ENCODE measurements around the gene PRPF40A. TPM values are rescaled to one million over a fixed set of nuclear protein-coding genes. Genes with fewer than 3 reads are reported as not detected.

The PRPF40A gene
- total RNA-seq, 5 donors from 2014 or later (not counting 1 experiment from before 2014, with no cell fraction given), result 101 to 124 (median 106) TPM

GRCh38 chr2:152624805-152625204, 92.5 kb downstream of the PRPF40A start:
- ChIA-PET CTCF (interaction anchor here (0.6 to 1.4 kb wide), 3 partner anchors 26 to 484 kb away, joined by 3 read pairs; no protein-coding TSS in a partner anchor), POLR2A (no interaction called here)
- H3K4me1 Mint-ChIP-seq, result peaks cover 0 to 10% (median 5%) of the 10 kb centered on the region in 3 donors
- no peak overlapping the region for H3K27ac ChIP-seq (ENCODE audit: low read length)
- H3K27me3 Mint-ChIP-seq, result peaks cover 7 to 15% of the 10 kb centered on the region in 2 donors
- WGBS (ENCODE audit: insufficient coverage), result 100% methylated on average over 1 of the region's 3 CpGs
- ATAC-seq (replicated peaks in 1 of 4), result no peak
- no peaks in the 10 kb centered on the region for H3K36me3 ChIP-seq (ENCODE audit: control insufficient read depth in 2 of 2, extremely low read depth in 1 of 2, insufficient read depth in 1 of 2, low read length in 1 of 2)
- no peaks in the 10 kb centered on the region for H3K9me3 Mint-ChIP-seq
- peaks cover 0 to 5% of the 10 kb centered on the region in 2 experiments for H3K27me3 ChIP-seq (replicated peaks in 1 of 2; ENCODE audit: control insufficient read depth in 2 of 2, extremely low read depth in 1 of 2, insufficient read depth in 2 of 2, low read length in 1 of 2)
- no peak for DNase-seq
- H3K36me3 Mint-ChIP-seq, result no peaks in the 10 kb centered on the region
- H3K4me1 ChIP-seq (ENCODE audit: control insufficient read depth in 1 of 2, extremely low read depth in 1 of 2, insufficient read depth in 2 of 2, low read length in 2 of 2), result peaks cover 0 to 5% of the 10 kb centered on the region in 2 experiments
- no peak overlapping the region for H3K27ac Mint-ChIP-seq
- no peak overlapping the region for H3K4me3 Mint-ChIP-seq
- H3K4me3 ChIP-seq (ENCODE audit: control insufficient read depth in 1 of 2, extremely low read depth in 1 of 2, low read length in 1 of 2), result no peak overlapping the region
- no peaks in the 10 kb centered on the region for H3K9me3 ChIP-seq

GRCh38 chr2:152623775-152624174, 93.5 kb downstream of the PRPF40A start:
- CTCF ChIA-PET, result no interaction called here
- Histone ChIP-seq H3K9me3 (no peaks in the 10 kb centered on the region), H3K27me3 (replicated peaks in 1 of 2; ENCODE audit: control insufficient read depth in 2 of 2, extremely low read depth in 1 of 2, insufficient read depth in 2 of 2, low read length in 1 of 2) (peaks cover 0 to 5% of the 10 kb centered on the region in 2 experiments), H3K4me3 (ENCODE audit: control insufficient read depth in 1 of 2, extremely low read depth in 1 of 2, low read length in 1 of 2) (no peak overlapping the region), H3K36me3 (ENCODE audit: control insufficient read depth in 2 of 2, extremely low read depth in 1 of 2, insufficient read depth in 1 of 2, low read length in 1 of 2) (no peaks in the 10 kb centered on the region), H3K27ac (ENCODE audit: low read length) (no peak overlapping the region), H3K4me1 (ENCODE audit: control insufficient read depth in 1 of 2, extremely low read depth in 1 of 2, insufficient read depth in 2 of 2, low read length in 2 of 2) (no peaks in the 10 kb centered on the region)
- Mint-ChIP-seq H3K4me1 (no peaks in the 10 kb centered on the region), H3K27me3 (peaks cover 7 to 15% of the 10 kb centered on the region in 2 donors), H3K9me3 (no peaks in the 10 kb centered on the region), H3K27ac (no peak overlapping the region), H3K36me3 (no peaks in the 10 kb centered on the region), H3K4me3 (no peak overlapping the region)
- DNase-seq (no peak), ATAC-seq (replicated peaks in 1 of 4) (no peak)
- WGBS (ENCODE audit: insufficient coverage), result no CpG with 5 or more reads among the region's 2 CpGs
- POLR2A ChIA-PET, result no interaction called here

- WGBS (ENCODE audit: insufficient coverage), result 97% methylated on average over 6 of the region's 13 CpGs
- Mint-ChIP-seq H3K9me3 (no peaks in the 10 kb centered on the region), H3K27me3 (peaks cover 7 to 15% of the 10 kb centered on the region in 2 donors), H3K36me3 (no peaks in the 10 kb centered on the region), H3K4me3 (no peak overlapping the region), H3K27ac (no peak overlapping the region), H3K4me1 (no peaks in the 10 kb centered on the region)
- CTCF ChIA-PET, result no interaction called here
- POLR2A ChIA-PET, result no interaction called here
- no peak for DNase-seq
- H3K27ac ChIP-seq (ENCODE audit: low read length), result no peak overlapping the region
- H3K4me1 ChIP-seq (ENCODE audit: control insufficient read depth in 1 of 2, extremely low read depth in 1 of 2, insufficient read depth in 2 of 2, low read length in 2 of 2), result no peaks in the 10 kb centered on the region
- no peaks in the 10 kb centered on the region for H3K36me3 ChIP-seq (ENCODE audit: control insufficient read depth in 2 of 2, extremely low read depth in 1 of 2, insufficient read depth in 1 of 2, low read length in 1 of 2)
- no peak for ATAC-seq (replicated peaks in 1 of 4)
- no peak overlapping the region for H3K4me3 ChIP-seq (ENCODE audit: control insufficient read depth in 1 of 2, extremely low read depth in 1 of 2, low read length in 1 of 2)
- H3K9me3 ChIP-seq, result no peaks in the 10 kb centered on the region
- peaks cover 0 to 5% of the 10 kb centered on the region in 2 experiments for H3K27me3 ChIP-seq (replicated peaks in 1 of 2; ENCODE audit: control insufficient read depth in 2 of 2, extremely low read depth in 1 of 2, insufficient read depth in 2 of 2, low read length in 1 of 2)
Measured at GRCh38 chr2:152623076-152623740, 94.1 kb downstream of the PRPF40A start.

GRCh38 chr2:152622219-152622618, 95.0 kb downstream of the PRPF40A start:
- H3K27ac Mint-ChIP-seq, result no peak overlapping the region

GRCh38 chr2:152620985-152621384, 96.3 kb downstream of the PRPF40A start:
- Histone ChIP-seq H3K27ac (ENCODE audit: low read length) (no peak overlapping the region), H3K4me1 (ENCODE audit: control insufficient read depth in 1 of 2, extremely low read depth in 1 of 2, insufficient read depth in 2 of 2, low read length in 2 of 2) (no peaks in the 10 kb centered on the region), H3K4me3 (ENCODE audit: control insufficient read depth in 1 of 2, extremely low read depth in 1 of 2, low read length in 1 of 2) (no peak overlapping the region), H3K27me3 (replicated peaks in 1 of 2; ENCODE audit: control insufficient read depth in 2 of 2, extremely low read depth in 1 of 2, insufficient read depth in 2 of 2, low read length in 1 of 2) (peaks cover 0 to 5% of the 10 kb centered on the region in 2 experiments), H3K36me3 (ENCODE audit: control insufficient read depth in 2 of 2, extremely low read depth in 1 of 2, insufficient read depth in 1 of 2, low read length in 1 of 2) (no peaks in the 10 kb centered on the region), H3K9me3 (no peaks in the 10 kb centered on the region)
- CTCF ChIA-PET, result interaction anchor here (0.6 to 1.6 kb wide), 2 partner anchors 15 to 51 kb away, joined by 3 read pairs; no protein-coding TSS in a partner anchor
- H3K27me3 Mint-ChIP-seq, result peaks cover 7 to 15% of the 10 kb centered on the region in 2 donors
- POLR2A ChIA-PET, result interaction anchor here in 1 of 2 donors (0.6 kb wide), 1 partner anchor 14 kb away, joined by 14 read pairs; no protein-coding TSS in a partner anchor
- H3K9me3 Mint-ChIP-seq, result no peaks in the 10 kb centered on the region
- no peaks in the 10 kb centered on the region for H3K4me1 Mint-ChIP-seq
- WGBS (ENCODE audit: insufficient coverage), result 44% methylated on average over 2 of the region's 9 CpGs
- H3K27ac Mint-ChIP-seq, result no peak overlapping the region
- no peaks in the 10 kb centered on the region for H3K36me3 Mint-ChIP-seq
- no peak overlapping the region for H3K4me3 Mint-ChIP-seq
- ATAC-seq (replicated peaks in 1 of 4) (no peak), DNase-seq (no peak)

More at GRCh38 chr2:152622219-152622618, 95.0 kb downstream of the PRPF40A start:
- no peaks in the 10 kb centered on the region for H3K4me1 ChIP-seq (ENCODE audit: control insufficient read depth in 1 of 2, extremely low read depth in 1 of 2, insufficient read depth in 2 of 2, low read length in 2 of 2)
- DNase-seq (no peak), ATAC-seq (replicated peaks in 1 of 4) (no peak)
- Mint-ChIP-seq H3K36me3 (no peaks in the 10 kb centered on the region), H3K4me1 (no peaks in the 10 kb centered on the region), H3K4me3 (no peak overlapping the region), H3K27me3 (peaks cover 7 to 15% of the 10 kb centered on the region in 2 donors), H3K9me3 (no peaks in the 10 kb centered on the region)
- H3K9me3 ChIP-seq, result no peaks in the 10 kb centered on the region
- CTCF ChIA-PET, result interaction anchor here in 1 of 2 donors (0.6 kb wide), 1 partner anchor 16 kb away, joined by 3 read pairs; no protein-coding TSS in a partner anchor
- H3K27me3 ChIP-seq (replicated peaks in 1 of 2; ENCODE audit: control insufficient read depth in 2 of 2, extremely low read depth in 1 of 2, insufficient read depth in 2 of 2, low read length in 1 of 2), result peaks cover 0 to 5% of the 10 kb centered on the region in 2 experiments
- H3K36me3 ChIP-seq (ENCODE audit: control insufficient read depth in 2 of 2, extremely low read depth in 1 of 2, insufficient read depth in 1 of 2, low read length in 1 of 2), result no peaks in the 10 kb centered on the region
- no peak overlapping the region for H3K4me3 ChIP-seq (ENCODE audit: control insufficient read depth in 1 of 2, extremely low read depth in 1 of 2, low read length in 1 of 2)
- POLR2A ChIA-PET, result no interaction called here
- no peak overlapping the region for H3K27ac ChIP-seq (ENCODE audit: low read length)
- no CpG with 5 or more reads among the region's 3 CpGs for WGBS (ENCODE audit: insufficient coverage)

- Mint-ChIP-seq H3K36me3 (no peaks in the 10 kb centered on the region), H3K27me3 (peaks cover 3 to 15% of the 10 kb centered on the region in 2 donors), H3K4me3 (no peak overlapping the region), H3K9me3 (no peaks in the 10 kb centered on the region), H3K27ac (no peak overlapping the region), H3K4me1 (no peaks in the 10 kb centered on the region)
- 85% methylated on average over 5 of the region's 7 CpGs for WGBS (ENCODE audit: insufficient coverage)
- Histone ChIP-seq H3K4me3 (ENCODE audit: control insufficient read depth in 1 of 2, extremely low read depth in 1 of 2, low read length in 1 of 2) (no peak overlapping the region), H3K9me3 (no peaks in the 10 kb centered on the region), H3K36me3 (ENCODE audit: control insufficient read depth in 2 of 2, extremely low read depth in 1 of 2, insufficient read depth in 1 of 2, low read length in 1 of 2) (no peaks in the 10 kb centered on the region), H3K4me1 (ENCODE audit: control insufficient read depth in 1 of 2, extremely low read depth in 1 of 2, insufficient read depth in 2 of 2, low read length in 2 of 2) (no peaks in the 10 kb centered on the region), H3K27me3 (replicated peaks in 1 of 2; ENCODE audit: control insufficient read depth in 2 of 2, extremely low read depth in 1 of 2, insufficient read depth in 2 of 2, low read length in 1 of 2) (peaks cover 0 to 5% of the 10 kb centered on the region in 2 experiments), H3K27ac (ENCODE audit: low read length) (no peak overlapping the region)
- no peak for DNase-seq
- no peak for ATAC-seq (replicated peaks in 1 of 4)
- POLR2A ChIA-PET, result interaction anchor here in 1 of 2 donors (0.6 kb wide), 1 partner anchor 14 kb away, joined by 14 read pairs; no protein-coding TSS in a partner anchor
- CTCF ChIA-PET, result interaction anchor here in 1 of 2 donors (1.6 kb wide), 1 partner anchor 15 kb away, joined by 3 read pairs; no protein-coding TSS in a partner anchor
Measured at GRCh38 chr2:152620208-152620607, 97.1 kb downstream of the PRPF40A start.
